Peyer's patch (tissue), 4 donors: ENCODE results near the gene IL1RN. TPM values are rescaled to one million over a fixed set of nuclear protein-coding genes. Genes with fewer than 3 reads are reported as not detected.

Experiments
- DNase-seq, 3 donors: peaks; one replicate each; pipeline ENCODE4 v3.0.0-alpha.2; 2017 to 2019
- H3K27ac ChIP-seq, 4 donors: fragments of 200-600 bp; sonication (generic); one replicate each; pipeline ENCODE4 v1.5.1; 2016 to 2019
- H3K27me3 ChIP-seq, 2 donors: fragments of 200-600 bp; sonication (generic); one replicate each; pipeline ENCODE4 v1.5.1; 2019
- H3K36me3 ChIP-seq, 3 donors: fragments of 200-600 bp; sonication (generic); one replicate each; pipeline ENCODE4 v1.5.1; 2016 to 2019
- H3K4me1 ChIP-seq, 4 donors: fragments of 200-600 bp; sonication (generic); one replicate each; pipeline ENCODE4 v1.5.1; 2016 to 2019
- H3K4me3 ChIP-seq, 4 donors: fragments of 200-600 bp; sonication (generic); 1 replicate in 3 of 4; 2 replicates in 1 of 4; pipeline ENCODE4 v1.5.1; 2016 to 2019; ENCODE audit warnings: mild to moderate bottlenecking in 1 of 4
- H3K9me3 ChIP-seq, 4 donors: fragments of 200-600 bp; sonication (generic); one replicate each; pipeline ENCODE4 v1.5.1; 2016 to 2019; ENCODE audit warnings: mild to moderate bottlenecking in 1 of 4
- CTCF ChIP-seq, 6 experiments: fragments of 450-650 bp in 4 of 6; fragments of 200-600 bp in 2 of 6; sonication (generic) in 1 of 6; IDR thresholded peaks; one replicate each; pipeline ENCODE4 v1.5.1; 2017 to 2019; ENCODE audit warnings: antibody characterized with exemption in 6 of 6, mild to moderate bottlenecking in 3 of 6, moderate library complexity in 1 of 6
- POLR2A ChIP-seq, 2 donors: fragments of 450-650 bp; IDR thresholded peaks; one replicate each; pipeline ENCODE4 v1.5.1; 2017; ENCODE audit warnings: antibody characterized with exemption in 2 of 2, mild to moderate bottlenecking in 2 of 2, moderate library complexity in 2 of 2
- total RNA-seq, 4 donors: library from RNA; depleted of rRNA; stranded (reverse); fragments of >200 nt; gene quantifications; one replicate each; pipeline ENCODE4 v1.1.0, GENCODE V29; 2016

The IL1RN gene
- total RNA-seq, 4 donors from 2014 or later = 8.0 to 42.7 (median 17.7) TPM; not detected in 1

GRCh38 chr2:113137827-113138226 is 10.4 kb downstream of the IL1RN start:
- Histone ChIP-seq H3K4me1 (peaks cover 0 to 6% (median 0%) of the 10 kb centered on the region in 4 donors), H3K27ac (no peak overlapping the region), H3K27me3 (no peaks in the 10 kb centered on the region), H3K9me3 (no peaks in the 10 kb centered on the region), H3K36me3 (no peaks in the 10 kb centered on the region), H3K4me3 (no peak overlapping the region)
- TF ChIP-seq POLR2A (IDR thresholded peaks at IDR 0.05) (no peak), CTCF (IDR thresholded peaks at IDR 0.05) (no peak)
- DNase-seq = no peak

DNA sequence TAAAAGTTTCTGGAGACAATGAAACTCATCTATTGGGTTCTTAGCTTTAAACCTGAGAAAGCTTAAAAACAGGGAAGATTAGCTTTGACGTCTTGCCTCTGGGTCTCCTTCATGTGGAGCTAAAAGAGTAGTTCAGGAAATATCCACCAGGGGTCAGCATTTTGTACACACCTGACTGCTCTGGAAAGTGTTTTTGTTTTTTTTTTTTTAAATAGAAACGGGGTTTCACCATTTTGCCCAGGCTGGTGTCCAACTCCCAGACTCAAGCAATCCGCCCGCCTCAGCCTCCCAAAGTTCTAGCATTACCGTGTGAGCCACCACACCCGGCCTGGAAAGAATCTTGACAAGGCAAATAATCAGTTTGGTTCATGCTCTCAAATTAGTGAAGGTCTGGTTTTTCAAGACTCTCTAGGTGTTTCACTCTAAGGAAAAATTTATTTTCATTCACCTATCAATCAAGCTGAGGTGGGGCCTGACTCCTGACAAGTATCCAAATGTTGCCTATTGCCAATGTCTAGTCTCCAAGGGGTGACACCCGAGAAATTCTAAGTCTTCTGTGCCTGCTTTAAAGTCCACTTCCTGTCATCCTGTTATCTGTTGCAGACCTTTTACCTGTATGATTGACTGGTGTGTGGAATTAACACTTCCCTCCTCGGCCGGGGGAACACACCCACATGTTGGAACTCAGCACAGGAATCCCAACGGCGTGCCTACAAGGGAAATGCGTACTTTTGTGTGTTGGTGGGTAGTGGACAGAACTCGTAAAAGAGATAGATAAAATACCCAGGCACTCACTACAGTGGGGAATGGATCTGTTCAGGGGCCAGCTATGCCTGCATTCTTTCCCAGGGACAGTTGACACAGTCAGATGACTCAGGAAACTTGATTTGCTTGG is 11.3 kb downstream of the IL1RN start:
- Histone ChIP-seq H3K27ac (peak overlapping the region; percentile 30 to 66 (median 59)), H3K27me3 (no peaks in the 10 kb centered on the region), H3K4me3 (peak overlapping the region in 3 of 4 donors; percentile 10 to 24 (median 23)), H3K36me3 (no peaks in the 10 kb centered on the region), H3K9me3 (no peaks in the 10 kb centered on the region), H3K4me1 (peaks cover 0 to 6% (median 0%) of the 10 kb centered on the region in 4 donors)
- TF ChIP-seq CTCF (IDR thresholded peaks at IDR 0.05) (peak; percentile 70 to 88 (median 84)), POLR2A (IDR thresholded peaks at IDR 0.05) (no peak)
- peak in 2 of 3 donors; percentile 43 to 65 for DNase-seq

DNA sequence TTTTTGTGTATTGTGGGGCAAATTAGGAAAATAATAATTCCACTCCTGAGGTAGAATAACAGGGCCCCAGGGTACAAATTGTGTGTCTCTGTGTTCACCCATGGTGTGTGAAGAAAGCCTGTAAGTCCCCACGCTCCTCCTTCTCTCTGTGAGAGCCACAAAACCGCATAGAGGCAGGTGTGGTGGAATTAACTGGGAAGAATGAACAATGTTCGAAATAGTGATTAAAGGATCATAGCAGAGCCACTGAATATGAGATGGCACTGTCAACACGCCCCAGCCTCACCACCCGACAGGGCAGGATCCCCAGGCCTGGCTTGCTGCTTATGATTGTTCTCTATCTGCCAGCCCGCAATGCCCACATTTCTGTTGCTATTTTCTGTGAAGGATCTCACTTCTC is 14.1 kb downstream of the IL1RN start:
- H3K36me3 ChIP-seq = no peaks in the 10 kb centered on the region
- TF ChIP-seq CTCF (IDR thresholded peaks at IDR 0.05) = no peak
- TF ChIP-seq POLR2A (IDR thresholded peaks at IDR 0.05) = no peak
- H3K27me3 ChIP-seq = no peaks in the 10 kb centered on the region
- no peaks in the 10 kb centered on the region for H3K9me3 ChIP-seq
- DNase-seq = no peak
- no peak overlapping the region for H3K27ac ChIP-seq
- no peak overlapping the region for H3K4me3 ChIP-seq
- H3K4me1 ChIP-seq = peaks cover 0 to 6% (median 0%) of the 10 kb centered on the region in 4 donors

DNA sequence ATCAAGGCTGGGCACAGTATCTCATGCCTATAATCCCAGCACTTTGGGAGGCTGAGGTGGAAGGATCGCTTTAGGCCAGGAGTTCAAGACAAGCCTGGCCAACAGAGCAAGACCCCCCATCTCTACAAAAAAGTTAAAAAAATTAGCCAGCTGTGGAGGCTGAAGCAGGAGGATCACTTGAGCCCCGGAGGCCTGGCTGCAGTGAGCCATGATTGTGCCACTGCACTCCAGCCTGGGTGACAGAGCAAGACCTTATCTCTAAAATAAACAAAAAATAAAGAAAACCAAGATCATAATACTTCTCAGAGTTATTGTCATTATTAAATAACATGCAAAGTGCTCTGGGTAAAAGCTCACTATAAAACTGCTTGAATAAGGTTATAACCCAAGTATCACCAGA is 14.9 kb downstream of the IL1RN start:
- DNase-seq = no peak
- Histone ChIP-seq H3K36me3 (no peaks in the 10 kb centered on the region), H3K27ac (no peak overlapping the region), H3K4me3 (no peak overlapping the region), H3K4me1 (peaks cover 0 to 6% (median 0%) of the 10 kb centered on the region in 4 donors), H3K27me3 (no peaks in the 10 kb centered on the region), H3K9me3 (no peaks in the 10 kb centered on the region)
- no peak for TF ChIP-seq CTCF (IDR thresholded peaks at IDR 0.05)
- no peak for TF ChIP-seq POLR2A (IDR thresholded peaks at IDR 0.05)

- H3K27me3 ChIP-seq = no peaks in the 10 kb centered on the region
- H3K4me1 ChIP-seq = peaks cover 0 to 4% (median under 1%) of the 10 kb centered on the region in 4 donors
- no peak for DNase-seq
- no peak overlapping the region for H3K4me3 ChIP-seq
- TF ChIP-seq POLR2A (IDR thresholded peaks at IDR 0.05) (no peak), CTCF (IDR thresholded peaks at IDR 0.05) (no peak)
- no peak overlapping the region for H3K27ac ChIP-seq
- H3K9me3 ChIP-seq = no peaks in the 10 kb centered on the region
- no peaks in the 10 kb centered on the region for H3K36me3 ChIP-seq
Measured at GRCh38 chr2:113144259-113144658, 16.9 kb downstream of the IL1RN start.
